Head of caudate nucleus (tissue), 42 donors: ENCODE results near the gene SLC25A24.
"Not testable (repeated sequence)": the region's sequence is repeated elsewhere in the genome, so short reads cannot be mapped to it uniquely, and the experiment has no call there.

Experiments
- DNase-seq, 42 donors: peaks; one replicate each; pipeline versions ENCODE4 v3.0.0 to v3.0.0-alpha.2; 2020 to 2021; ENCODE audit warnings: mixed read lengths in 7 of 42
- intact Hi-C: fragments of 100-400 bp; cut with DNase I; formaldehyde crosslinking; loops from one replicate; pipeline ENCODE4 v1.15.0; 2022

Gene SLC25A24

GRCh38 chr1:108199781-108200686 lies at the start of gene SLC25A24:
Gene SLC25A24, minus strand, starts transcription at chr1:108200343. Its CDS starts 205 bp downstream, at chr1:108200138.
- intact Hi-C loops: no loop called here
- DNase-seq: peak; percentile 4 to 89 (median 77)

- DNase-seq, intact Hi-C loops: not testable (repeated sequence)
Measured at GRCh38 chr1:108243976-108244375, 43.8 kb upstream of the SLC25A24 start, which contains the start of gene NBPF4. Gene NBPF4, minus strand, starts transcription at chr1:108244076. Its CDS starts 315 bp downstream, at chr1:108243761.

GRCh38 chr1:108239426-108239825 lies 39.3 kb upstream of the SLC25A24 start:
- DNase-seq, intact Hi-C loops: not testable (repeated sequence)

GRCh38 chr1:108235308-108235707 lies 35.2 kb upstream of the SLC25A24 start:
- DNase-seq, intact Hi-C loops: not testable (repeated sequence)

- intact Hi-C loops, DNase-seq: not testable (repeated sequence)
Measured at GRCh38 chr1:108232183-108232582, 32.0 kb upstream of the SLC25A24 start.

GRCh38 chr1:108229976-108230375 lies 29.8 kb upstream of the SLC25A24 start:
- intact Hi-C loops, DNase-seq: not testable (repeated sequence)

- DNase-seq, intact Hi-C loops: not testable (repeated sequence)
Measured at GRCh38 chr1:108227772-108228171, 27.6 kb upstream of the SLC25A24 start.

GRCh38 chr1:108226855-108227254 lies 26.7 kb upstream of the SLC25A24 start:
- DNase-seq, intact Hi-C loops: not testable (repeated sequence)

GRCh38 chr1:108223226-108223625 lies 23.1 kb upstream of the SLC25A24 start:
- DNase-seq, intact Hi-C loops: not testable (repeated sequence)

GRCh38 chr1:108217515-108218174 lies 17.5 kb upstream of the SLC25A24 start:
- intact Hi-C loops, DNase-seq: not testable (repeated sequence)

GRCh38 chr1:108217007-108217406 lies 16.9 kb upstream of the SLC25A24 start:
- intact Hi-C loops, DNase-seq: not testable (repeated sequence)

- intact Hi-C loops, DNase-seq: not testable (repeated sequence)
Measured at GRCh38 chr1:108216028-108216890, 16.1 kb upstream of the SLC25A24 start.

- intact Hi-C loops: not testable (repeated sequence)
- peak in 1 of 42 donors; percentile 23 for DNase-seq
Measured at GRCh38 chr1:108214641-108215465, 14.7 kb upstream of the SLC25A24 start.

GRCh38 chr1:108211014-108211413 lies 10.9 kb upstream of the SLC25A24 start:
- DNase-seq: no peak
- intact Hi-C loops: no loop called here

- intact Hi-C loops: no loop called here
- no peak for DNase-seq
Measured at GRCh38 chr1:108209456-108210108, 9.4 kb upstream of the SLC25A24 start.

- DNase-seq: no peak
- intact Hi-C loops: no loop called here
Measured at GRCh38 chr1:108208724-108209446, 8.7 kb upstream of the SLC25A24 start.

- intact Hi-C loops: not testable (repeated sequence)
Measured at GRCh38 chr1:108203582-108203981, 3.4 kb upstream of the SLC25A24 start.

More at GRCh38 chr1:108203582-108203981, 3.4 kb upstream of the SLC25A24 start:
- DNase-seq: not testable (repeated sequence)
